PFSK-1 (cell line): Measurements from ENCODE around the gene RYR3.

Source experiments
- POLR2AphosphoS5 ChIP-seq: IDR thresholded peaks from 2 replicates; pipeline ENCODE4 v1.6.1; 2012; ENCODE audit warnings: low read depth, mild to moderate bottlenecking, control low read depth, low read length, moderate library complexity
- TAF1 ChIP-seq: IDR thresholded peaks from 2 replicates; pipeline ENCODE4 v1.6.1; 2012; ENCODE audit warnings: low read length, control low read depth, borderline replicate concordance; ENCODE audit not compliant: insufficient read depth

DNA sequence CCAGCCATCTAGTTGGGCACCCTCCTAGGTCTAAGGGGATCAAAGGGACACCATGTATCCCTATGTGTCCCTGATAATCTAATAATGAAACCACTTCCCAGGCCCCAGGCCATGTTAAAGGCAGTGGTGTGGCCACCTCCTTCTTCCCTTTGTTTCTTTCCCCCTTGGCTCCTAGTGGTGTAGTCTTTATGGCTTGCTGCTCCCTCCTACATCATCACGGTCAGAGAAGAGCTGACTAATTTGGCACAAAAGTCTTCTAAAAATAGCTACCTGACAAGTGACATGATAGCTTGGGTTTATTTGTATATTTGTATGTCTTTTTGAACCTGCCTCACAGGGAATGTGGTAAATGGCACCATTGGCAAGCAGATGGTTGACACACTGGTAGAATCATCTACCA lies 526.5 kb downstream of the RYR3 start:
- TF ChIP-seq POLR2AphosphoS5: no peak
- no peak for TF ChIP-seq TAF1
